PC-9 (cell line): ENCODE measurements around the gene PTPRD.

Experiments
- EZH2 ChIP-seq: fragments of 200-600 bp; sonication (generic); IDR thresholded peaks from 2 replicates; pipeline ENCODE4 v1.8.0; 2017; ENCODE audit warnings: antibody characterized with exemption, low read depth
- TF ChIP-seq, protein P1 (sequence below): fragments of 200-600 bp; sonication (generic); conservative IDR thresholded peaks from 2 replicates; pipeline ENCODE4 v1.6.1; 2017; ENCODE audit warnings: mixed run types, antibody characterized with exemption, mild to moderate bottlenecking, moderate library complexity

DNA sequence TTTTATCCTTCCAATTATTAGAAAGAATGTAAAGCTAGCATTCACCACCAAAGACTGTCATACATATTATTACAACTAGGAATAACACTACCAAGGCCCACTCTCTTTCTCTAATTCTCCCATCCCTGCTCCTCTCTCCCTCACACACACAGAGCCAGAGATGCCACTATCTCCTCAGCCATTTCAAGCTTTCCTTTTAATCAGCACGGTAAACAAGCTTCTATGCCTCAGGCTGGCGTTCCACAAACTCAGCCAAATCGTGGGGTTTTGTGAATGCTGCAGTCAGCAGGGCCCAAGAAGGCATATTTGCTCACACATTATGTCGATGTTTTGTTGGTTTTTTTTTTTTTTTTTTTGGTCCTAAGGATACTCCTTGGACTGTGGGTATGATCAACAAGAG, 1833.3 kb downstream of the PTPRD start:
- TF ChIP-seq, protein P1, sequence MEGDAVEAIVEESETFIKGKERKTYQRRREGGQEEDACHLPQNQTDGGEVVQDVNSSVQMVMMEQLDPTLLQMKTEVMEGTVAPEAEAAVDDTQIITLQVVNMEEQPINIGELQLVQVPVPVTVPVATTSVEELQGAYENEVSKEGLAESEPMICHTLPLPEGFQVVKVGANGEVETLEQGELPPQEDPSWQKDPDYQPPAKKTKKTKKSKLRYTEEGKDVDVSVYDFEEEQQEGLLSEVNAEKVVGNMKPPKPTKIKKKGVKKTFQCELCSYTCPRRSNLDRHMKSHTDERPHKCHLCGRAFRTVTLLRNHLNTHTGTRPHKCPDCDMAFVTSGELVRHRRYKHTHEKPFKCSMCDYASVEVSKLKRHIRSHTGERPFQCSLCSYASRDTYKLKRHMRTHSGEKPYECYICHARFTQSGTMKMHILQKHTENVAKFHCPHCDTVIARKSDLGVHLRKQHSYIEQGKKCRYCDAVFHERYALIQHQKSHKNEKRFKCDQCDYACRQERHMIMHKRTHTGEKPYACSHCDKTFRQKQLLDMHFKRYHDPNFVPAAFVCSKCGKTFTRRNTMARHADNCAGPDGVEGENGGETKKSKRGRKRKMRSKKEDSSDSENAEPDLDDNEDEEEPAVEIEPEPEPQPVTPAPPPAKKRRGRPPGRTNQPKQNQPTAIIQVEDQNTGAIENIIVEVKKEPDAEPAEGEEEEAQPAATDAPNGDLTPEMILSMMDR: no peak
- no peak for TF ChIP-seq EZH2
